Activated CD4-positive, alpha-beta T cell treated with anti-CD3 and anti-CD28 coated beads, Interleukin-2, Interleukin-6, amounts not matched to agents 100 ng/mL and 50 ng/mL, durations not matched to agents 16 hours and 8 hours (primary cell): ENCODE measurements around the gene MEF2A.
A peak's percentile ranks its signal among the peaks of the same experiment; 100 is the strongest.

Experiments used
- DNase-seq: peaks from one replicate; pipeline ENCODE4 v3.0.0-alpha.2; 2020

MEF2A gene

GRCh38 chr15:99564221-99565048, 1.3 kb upstream of the MEF2A start:
- no peak for DNase-seq

DNA sequence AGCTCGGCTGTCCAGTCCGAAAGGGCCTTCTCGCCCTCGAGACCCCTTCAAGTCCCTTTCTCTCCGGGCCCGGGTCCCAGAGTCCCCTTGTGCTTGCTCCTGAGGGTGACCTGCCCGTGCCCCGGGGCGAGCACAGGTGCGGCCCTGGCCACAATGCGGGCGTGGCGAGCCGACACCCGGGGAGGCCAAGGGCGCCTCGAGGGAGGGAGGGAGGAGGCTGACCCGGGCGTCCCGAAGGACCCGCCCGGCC, 810 bp upstream of the MEF2A start:
- no peak for DNase-seq

DNA sequence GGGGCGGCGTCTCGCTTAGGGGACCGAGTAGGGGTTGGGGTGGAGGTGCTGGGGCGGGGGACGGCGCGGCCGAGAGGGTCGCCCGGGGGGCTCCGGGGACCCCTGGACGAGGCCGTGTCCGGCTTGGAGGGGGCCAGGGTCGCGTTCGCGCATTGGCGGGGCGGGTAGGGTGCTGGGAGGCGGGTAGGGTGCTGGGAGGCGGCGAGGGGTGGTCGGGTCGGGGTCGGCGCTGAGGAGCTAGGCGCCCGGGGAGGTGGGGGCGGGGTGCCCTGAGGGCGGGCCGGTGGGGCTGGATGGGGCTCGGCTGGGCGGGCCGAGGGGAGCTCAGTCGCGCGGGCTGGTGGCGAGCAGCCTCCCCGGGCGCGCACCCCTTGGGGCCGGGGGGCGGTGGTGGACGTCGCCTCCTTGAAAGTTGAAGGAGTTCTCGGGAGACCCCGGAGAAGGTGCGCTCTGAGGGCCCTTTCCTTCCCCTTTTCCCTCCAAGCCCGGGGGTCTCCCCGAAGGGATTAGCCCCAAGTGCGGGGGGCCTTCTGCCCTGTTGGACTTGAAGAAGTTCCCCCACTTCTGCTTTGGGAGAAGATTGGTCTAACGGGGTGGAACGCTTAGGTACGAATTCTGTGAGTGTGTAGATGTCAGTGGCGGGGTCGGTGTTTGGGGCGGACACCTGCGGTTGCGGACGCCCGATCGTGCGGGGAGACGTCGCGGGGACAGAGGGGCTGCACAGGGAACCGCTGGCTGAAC, 543 bp downstream of the MEF2A start:
- DNase-seq: peak; percentile 22

DNA sequence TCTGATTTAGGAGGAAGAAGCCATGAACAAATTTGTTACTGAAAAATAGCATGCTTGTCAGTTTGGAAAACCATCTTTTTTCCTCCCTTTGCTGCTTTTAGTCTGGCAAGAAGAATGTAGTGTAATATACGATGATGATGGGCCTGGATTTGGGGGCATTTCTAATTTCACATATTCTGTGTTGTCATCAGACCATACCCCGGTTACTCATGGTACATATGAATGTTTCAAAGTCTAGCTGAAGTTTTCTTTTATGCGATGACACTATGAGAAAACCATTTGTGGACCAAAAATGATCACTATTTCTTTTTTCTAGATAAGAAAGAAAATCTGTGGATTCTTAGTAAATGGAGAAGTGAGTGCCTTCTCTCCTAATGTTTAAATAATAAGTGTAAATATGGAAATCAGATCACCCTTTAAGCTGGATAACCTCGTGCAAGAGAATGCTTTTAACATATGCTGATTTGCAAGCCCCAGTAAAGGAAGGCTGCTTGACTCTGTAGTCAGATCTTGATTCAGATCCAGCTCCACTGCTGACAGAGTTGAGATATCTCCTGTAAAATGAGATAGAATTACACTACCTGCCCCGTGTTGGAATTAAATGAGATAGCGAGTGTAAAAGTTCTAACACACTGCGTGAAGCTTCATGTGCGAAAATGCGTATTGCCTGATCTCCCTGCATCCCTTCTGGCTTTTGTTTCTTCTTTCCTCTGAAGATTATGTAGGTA, 3.0 kb downstream of the MEF2A start:
- no peak for DNase-seq

DNA sequence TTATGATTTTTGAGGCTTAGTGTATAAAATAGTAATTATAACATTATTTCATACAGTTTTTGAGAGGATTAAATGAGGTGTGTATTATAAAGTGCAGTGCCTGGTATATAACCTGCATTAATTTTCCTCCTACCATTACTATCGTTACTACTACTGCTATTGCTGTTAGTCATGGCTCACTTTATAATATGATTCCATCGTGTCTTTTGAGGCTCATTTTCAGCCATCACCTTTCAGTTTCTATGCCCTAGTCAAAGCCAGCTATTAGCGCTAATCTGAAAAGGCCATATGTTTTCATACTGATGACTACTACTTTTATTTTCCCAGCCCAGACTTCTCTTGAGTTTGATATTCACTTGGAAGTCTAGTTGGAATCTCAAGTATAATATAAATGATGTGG, 5.5 kb downstream of the MEF2A start:
- DNase-seq: no peak

- no peak for DNase-seq
Observed at GRCh38 chr15:99574048-99574447, 8.3 kb downstream of the MEF2A start.

DNA sequence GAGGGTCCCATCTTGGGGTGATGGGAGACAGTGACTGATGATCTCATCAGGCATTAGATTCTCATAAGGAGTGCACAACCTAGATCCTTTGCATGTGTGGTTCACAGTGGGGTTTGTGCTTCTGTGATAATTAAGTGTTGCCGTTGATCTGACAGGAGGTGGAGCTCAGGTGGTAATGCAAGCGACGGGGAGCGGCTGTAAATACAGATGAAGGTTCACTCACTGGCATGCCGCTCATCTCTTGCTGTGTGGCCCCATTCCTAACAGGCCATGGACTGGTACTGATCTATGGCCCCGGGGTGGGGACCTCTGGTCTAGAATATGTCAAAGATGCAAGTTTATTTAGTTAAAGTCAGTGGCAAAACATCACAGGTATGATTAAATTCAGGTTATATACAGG, 8.7 kb downstream of the MEF2A start:
- no peak for DNase-seq

DNA sequence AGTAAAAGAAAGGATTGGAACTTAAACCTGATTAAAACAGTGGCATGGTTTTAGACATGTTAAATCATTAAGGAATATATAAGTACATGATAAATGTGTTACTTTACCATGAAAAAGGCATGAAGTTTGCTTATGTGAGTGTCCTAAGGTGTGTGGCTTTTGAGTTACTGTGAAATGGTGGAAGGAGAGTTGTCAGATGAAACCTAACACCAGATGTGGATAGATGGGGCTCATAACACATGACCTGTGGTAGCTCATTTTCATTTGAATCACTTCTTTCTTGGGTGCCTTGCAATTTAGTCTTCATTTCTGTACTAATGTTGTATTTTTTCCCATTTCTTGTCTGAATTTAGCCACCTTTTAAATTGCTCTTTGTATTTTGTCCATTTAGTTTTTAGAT, 13.0 kb downstream of the MEF2A start:
- DNase-seq: no peak

- DNase-seq: no peak
Observed at GRCh38 chr15:99580076-99580475, 14.3 kb downstream of the MEF2A start.

GRCh38 chr15:99582508-99582960, 16.8 kb downstream of the MEF2A start:
- no peak for DNase-seq

GRCh38 chr15:99584081-99584600, 18.4 kb downstream of the MEF2A start:
- no peak for DNase-seq

- no peak for DNase-seq
Observed at GRCh38 chr15:99586121-99586520, 20.3 kb downstream of the MEF2A start.

DNA sequence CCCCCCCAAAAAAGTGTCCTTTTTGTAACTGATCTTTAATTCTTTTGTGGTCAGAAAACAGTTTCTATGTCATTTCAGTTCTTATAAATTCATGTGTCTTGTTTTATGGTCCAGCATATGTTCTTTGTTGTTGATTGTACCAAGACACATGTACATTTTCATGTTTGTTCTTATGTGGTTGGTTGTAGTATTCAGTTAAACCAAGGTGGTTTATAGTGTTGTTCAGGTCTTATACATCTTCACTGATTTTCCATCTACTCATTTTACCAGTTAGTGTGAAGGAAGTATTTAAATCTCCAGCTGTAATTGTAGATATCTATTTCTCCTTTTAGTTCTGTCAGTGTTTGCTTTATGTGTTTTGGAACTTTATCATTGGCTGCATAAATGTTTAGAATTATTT, 24.0 kb downstream of the MEF2A start:
- DNase-seq: no peak

GRCh38 chr15:99590913-99591646, 25.3 kb downstream of the MEF2A start:
- DNase-seq: no peak

GRCh38 chr15:99592145-99592791, 26.5 kb downstream of the MEF2A start:
- no peak for DNase-seq

- DNase-seq: no peak
Observed at GRCh38 chr15:99593070-99593469, 27.3 kb downstream of the MEF2A start.

- DNase-seq: no peak
Observed at GRCh38 chr15:99594916-99595315, 29.1 kb downstream of the MEF2A start.

- DNase-seq: no peak
Observed at GRCh38 chr15:99598296-99598695, 32.5 kb downstream of the MEF2A start.

- DNase-seq: no peak
Observed at GRCh38 chr15:99603828-99604227, 38.0 kb downstream of the MEF2A start.

DNA sequence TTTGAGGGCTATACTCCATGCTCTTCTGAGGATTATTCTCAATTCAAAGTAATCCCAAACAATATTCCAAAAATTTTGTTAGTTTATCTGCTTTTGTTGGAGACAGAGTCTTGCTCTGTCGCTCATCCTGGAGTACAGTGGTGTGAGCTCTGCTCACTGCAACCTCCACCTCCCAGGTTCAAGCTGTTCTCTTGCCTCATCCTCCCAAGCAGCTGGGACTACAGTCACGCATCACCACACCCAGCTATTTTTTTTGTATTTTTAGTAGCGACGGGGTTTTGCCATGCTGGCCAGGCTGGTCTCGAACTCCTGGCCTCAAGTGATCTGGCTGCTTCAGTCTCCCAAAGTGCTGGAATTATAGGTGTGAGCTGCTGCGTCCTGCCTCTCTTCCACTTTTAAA, 39.1 kb downstream of the MEF2A start:
- DNase-seq: no peak

DNA sequence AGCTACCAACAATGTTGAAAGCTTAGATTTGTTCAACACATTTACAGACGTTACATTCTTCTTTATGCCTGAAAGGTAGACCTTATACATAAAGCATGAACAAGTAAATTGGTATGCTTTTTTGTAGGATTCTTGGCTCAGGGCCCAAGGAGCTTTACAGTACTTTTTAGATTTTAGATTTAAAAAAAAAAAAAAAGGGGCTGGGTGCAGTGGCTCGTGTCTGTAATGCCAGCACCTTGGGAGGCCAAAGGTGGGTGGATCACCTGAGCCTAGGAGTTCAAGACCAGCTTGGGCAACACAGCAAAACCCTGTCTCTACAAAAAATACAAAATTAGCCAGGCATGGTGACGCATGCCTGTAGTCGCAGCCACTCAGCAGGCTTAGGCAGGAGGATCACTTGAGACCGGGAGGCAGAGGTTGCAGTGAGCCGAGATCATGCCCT, 39.7 kb downstream of the MEF2A start:
- no peak for DNase-seq

DNA sequence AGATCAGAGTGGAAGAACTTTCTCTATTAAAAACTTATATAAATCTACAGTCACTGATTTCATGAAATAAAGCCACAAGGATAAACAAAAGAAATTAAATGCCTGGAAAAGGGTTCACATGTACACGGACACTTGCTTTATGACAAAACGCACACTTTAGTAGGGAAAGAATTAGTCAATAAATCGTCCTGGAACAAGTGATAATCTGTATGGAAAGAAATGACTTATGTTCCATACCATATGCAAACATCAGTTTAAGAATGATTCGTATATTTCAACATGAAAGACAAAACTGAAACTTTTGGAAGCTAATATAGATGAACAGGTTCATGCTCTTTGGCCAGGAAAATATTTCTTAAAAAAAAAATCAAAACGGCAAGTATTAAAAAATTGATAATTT, 40.2 kb downstream of the MEF2A start:
- no peak for DNase-seq
